Panc1 (cell line): ENCODE results near the gene SPTBN1. TPM values are rescaled to one million over a fixed set of nuclear protein-coding genes. Genes with fewer than 3 reads are reported as not detected.

Experiments
- ATAC-seq: fragments of 200-7000 bp; cut with Tn5 transposase; 2 replicates; pipeline ENCODE4 v1.9.1; 2020; ENCODE audit warnings: mild to moderate bottlenecking, moderate library complexity
- BruUV-seq: library from RNA; stranded (reverse); fragments of 400-500 nt; replicated peaks from 2 replicates; lab custom pipeline; 2021; lab: Mats Ljungman, UMichigan
- CTCF ChIA-PET: fragments of 300-600 bp; sonication (Branson Sonifier 250); formaldehyde crosslinking; loops from one replicate; lab custom pipeline; 2022; ENCODE audit warnings: antibody characterized with exemption; lab: Charles Lee
- POLR2A ChIA-PET: fragments of 300-600 bp; sonication (Branson Sonifier 250); formaldehyde crosslinking; loops from one replicate; lab custom pipeline; 2022; ENCODE audit warnings: antibody characterized with exemption; lab: Charles Lee
- DNase-seq: peaks from one replicate; pipeline ENCODE4 v3.0.0-alpha.2; 2010; ENCODE audit warnings: low read depth, low spot score
- H3K27ac ChIP-seq: 2 replicates; pipeline ENCODE4 v1.5.1; 2011; ENCODE audit warnings: mild to moderate bottlenecking, low read length, inconsistent platforms
- H3K27me3 ChIP-seq: fragments of 200-500 bp; sonication (Bioruptor generic); 2 replicates; pipeline ENCODE4 v1.6.0; 2014; ENCODE audit warnings: low read length, inconsistent platforms; ENCODE audit not compliant: control insufficient read depth, insufficient read depth
- H3K36me3 ChIP-seq: fragments of 200-500 bp; sonication (Bioruptor generic); 2 replicates; pipeline ENCODE4 v1.5.1; 2014; ENCODE audit warnings: inconsistent platforms, mild to moderate bottlenecking, low read length, moderate library complexity; ENCODE audit not compliant: control insufficient read depth, insufficient read depth
- H3K4me1 ChIP-seq: 2 replicates; pipeline ENCODE4 v1.5.1; 2011; ENCODE audit warnings: inconsistent platforms, mild to moderate bottlenecking, low read length, moderate library complexity; ENCODE audit not compliant: control insufficient read depth, insufficient read depth
- H3K4me3 ChIP-seq, 2 experiments: 2 replicates each; pipeline ENCODE4 v1.5.1; 2011 to 2012; ENCODE audit warnings: low read depth in 2 of 2, low read length in 2 of 2, mild to moderate bottlenecking in 2 of 2, inconsistent platforms in 1 of 2, moderate library complexity in 1 of 2
- H3K9me3 ChIP-seq: fragments of 200-500 bp; sonication (Bioruptor generic); 2 replicates; pipeline ENCODE4 v1.5.1; 2014; ENCODE audit warnings: low read depth, mild to moderate bottlenecking, inconsistent platforms, low read length, moderate library complexity; ENCODE audit not compliant: control insufficient read depth, insufficient read depth
- POLR2AphosphoS5 ChIP-seq: IDR thresholded peaks from 2 replicates; pipeline ENCODE4 v1.6.1; 2012; ENCODE audit warnings: mild to moderate bottlenecking, low read depth, low read length, moderate library complexity
- REST ChIP-seq, 2 experiments: IDR thresholded peaks; 2 replicates each; pipeline ENCODE4 v1.6.1; 2011 to 2012; ENCODE audit warnings: low read depth in 2 of 2, control low read depth in 1 of 2, low read length in 1 of 2, mild to moderate bottlenecking in 1 of 2, moderate library complexity in 1 of 2; ENCODE audit not compliant: insufficient read depth in 1 of 2
- SIN3A ChIP-seq: IDR thresholded peaks from 2 replicates; pipeline ENCODE4 v1.6.1; 2012; ENCODE audit warnings: low read depth, mild to moderate bottlenecking, low read length, moderate library complexity, borderline replicate concordance; ENCODE audit not compliant: insufficient read depth
- TCF7L2 ChIP-seq: IDR thresholded peaks from 2 replicates; pipeline ENCODE4 v1.6.1; 2011; ENCODE audit warnings: mild to moderate bottlenecking, low read depth, low read length, inconsistent platforms
- in situ Hi-C: cut with HindIII; loops from 2 replicates; pipeline ENCODE4 v1.10.0; 2016; ENCODE audit warnings: low sequenced_read_pairs, low pct_unique_long_range_greater_than_20kb
- intact Hi-C: fragments of 100-400 bp; cut with micrococcal nuclease; formaldehyde crosslinking; loops from one replicate; pipeline ENCODE4 v1.10.0; 2022; ENCODE audit not compliant: unreplicated experiment
- total RNA-seq: library from RNA; stranded (reverse); gene quantifications from one replicate; pipeline ENCODE4 v1.2.1, GENCODE V29; 2021; ENCODE audit not compliant: unreplicated experiment
- TF ChIP-seq, protein P1 (sequence below): fragments of 450-650 bp; IDR thresholded peaks from 2 replicates; pipeline ENCODE4 v1.5.1; 2017; ENCODE audit warnings: mild to moderate bottlenecking

The SPTBN1 gene
- total RNA-seq, 1 experiment from 2014 or later, result 169 TPM

- Histone ChIP-seq H3K27me3 (0 out of 2 replicates have a peak, but pooled peaks cover under 1% of the 10 kb centered on the region), H3K4me1 (peaks cover 3% of the 10 kb centered on the region), H3K9me3 (no peaks in the 10 kb centered on the region), H3K36me3 (no peaks in the 10 kb centered on the region), H3K27ac (no peak overlapping the region), H3K4me3 (no peak overlapping the region)
- CTCF ChIA-PET, result no interaction called here
- in situ Hi-C loops (no loop called here), intact Hi-C loops (loop anchor here (10.0 kb wide), 1 partner anchor 454 kb away; no protein-coding TSS in a partner anchor)
- POLR2A ChIA-PET, result no interaction called here
- no peak for ATAC-seq
- no peak for DNase-seq
- BruUV-seq, result no TSS peak
- TF ChIP-seq TCF7L2 (no peak), SIN3A (no peak), POLR2AphosphoS5 (no peak), REST (IDR thresholded peaks at IDR 0.05; ENCODE audit: insufficient read depth in 1 of 2, low read depth in 2 of 2, low read length in 1 of 2) (no peak)
- TF ChIP-seq, protein P1, sequence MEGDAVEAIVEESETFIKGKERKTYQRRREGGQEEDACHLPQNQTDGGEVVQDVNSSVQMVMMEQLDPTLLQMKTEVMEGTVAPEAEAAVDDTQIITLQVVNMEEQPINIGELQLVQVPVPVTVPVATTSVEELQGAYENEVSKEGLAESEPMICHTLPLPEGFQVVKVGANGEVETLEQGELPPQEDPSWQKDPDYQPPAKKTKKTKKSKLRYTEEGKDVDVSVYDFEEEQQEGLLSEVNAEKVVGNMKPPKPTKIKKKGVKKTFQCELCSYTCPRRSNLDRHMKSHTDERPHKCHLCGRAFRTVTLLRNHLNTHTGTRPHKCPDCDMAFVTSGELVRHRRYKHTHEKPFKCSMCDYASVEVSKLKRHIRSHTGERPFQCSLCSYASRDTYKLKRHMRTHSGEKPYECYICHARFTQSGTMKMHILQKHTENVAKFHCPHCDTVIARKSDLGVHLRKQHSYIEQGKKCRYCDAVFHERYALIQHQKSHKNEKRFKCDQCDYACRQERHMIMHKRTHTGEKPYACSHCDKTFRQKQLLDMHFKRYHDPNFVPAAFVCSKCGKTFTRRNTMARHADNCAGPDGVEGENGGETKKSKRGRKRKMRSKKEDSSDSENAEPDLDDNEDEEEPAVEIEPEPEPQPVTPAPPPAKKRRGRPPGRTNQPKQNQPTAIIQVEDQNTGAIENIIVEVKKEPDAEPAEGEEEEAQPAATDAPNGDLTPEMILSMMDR, result no peak
These were observed 264.4 kb downstream of the SPTBN1 start for GRCh38 chr2:54720563-54720962.

Other genes starting within 250 kb of the SPTBN1 start
- not detected for gene TSPYL6, start 200.1 kb upstream of the SPTBN1 start, total RNA-seq